LNCaP clone FGC (cell line): Measurements from ENCODE around the gene PPY.
"Not testable (repeated sequence)": the region's sequence is repeated elsewhere in the genome, so short reads cannot be mapped to it uniquely, and the experiment has no call there.

Experiments used
- DNase-seq: peaks from one replicate; pipeline ENCODE4 v3.0.0-alpha.2; 2011; ENCODE audit warnings: low read depth
- H3K4me3 ChIP-seq: 2 replicates; pipeline ENCODE4 v1.5.1; 2011; ENCODE audit warnings: mild to moderate bottlenecking, low read depth, low read length, control low read depth
- CTCF ChIP-seq: IDR thresholded peaks from 2 replicates; pipeline ENCODE4 v1.5.1; 2012; ENCODE audit warnings: mild to moderate bottlenecking; ENCODE audit not compliant: control insufficient read depth, insufficient read depth; ENCODE audit errors: extremely low read depth

PPY gene

GRCh38 chr17:43928609-43929008, 13.7 kb downstream of the PPY start:
- no peak for TF ChIP-seq CTCF

GRCh38 chr17:43927929-43928328, 14.3 kb downstream of the PPY start:
- not testable (repeated sequence) for H3K4me3 ChIP-seq, DNase-seq

More at GRCh38 chr17:43928609-43929008, 13.7 kb downstream of the PPY start:
- no peak overlapping the region for H3K4me3 ChIP-seq
- DNase-seq, result no peak

- TF ChIP-seq CTCF, result no peak
- no peak overlapping the region for H3K4me3 ChIP-seq
- DNase-seq, result no peak
These were observed 15.0 kb downstream of the PPY start for GRCh38 chr17:43927060-43927864.

- no peak for TF ChIP-seq CTCF
- no peak overlapping the region for H3K4me3 ChIP-seq
- no peak for DNase-seq
These were observed 17.7 kb downstream of the PPY start for GRCh38 chr17:43924558-43924957.

- TF ChIP-seq CTCF, result no peak
- H3K4me3 ChIP-seq, result no peak overlapping the region
- DNase-seq, result no peak
These were observed 21.7 kb downstream of the PPY start for GRCh38 chr17:43920500-43921095.

GRCh38 chr17:43918026-43918389, 24.3 kb downstream of the PPY start:
- DNase-seq, result no peak
- H3K4me3 ChIP-seq, result no peak overlapping the region
- no peak for TF ChIP-seq CTCF

GRCh38 chr17:43917348-43918025, 24.8 kb downstream of the PPY start:
- DNase-seq, result no peak
- no peak overlapping the region for H3K4me3 ChIP-seq
- TF ChIP-seq CTCF, result no peak
